WTC11 (cell line): ENCODE measurements around the gene CMPK2. TPM values are rescaled to one million over a fixed set of nuclear protein-coding genes. Genes with fewer than 3 reads are reported as not detected.

Experiments used
- ATAC-seq: fragments of 200-7000 bp; cut with Tn5 transposase; 2 replicates; pipeline ENCODE4 v1.10.0; 2021; ENCODE audit warnings: mild to moderate bottlenecking, moderate library complexity
- CTCF ChIA-PET: fragments of 300-600 bp; sonication (Branson Sonifier 250); formaldehyde crosslinking; loops from one replicate; lab custom pipeline; 2021; ENCODE audit warnings: antibody characterized with exemption; lab: Charles Lee
- POLR2A ChIA-PET: fragments of 350-600 bp; sonication (Branson Sonifier 250); formaldehyde crosslinking; loops from one replicate; lab custom pipeline; 2021; ENCODE audit warnings: antibody characterized with exemption; lab: Charles Lee
- DNase-seq: peaks from one replicate; pipeline ENCODE4 v3.0.0; 2021; ENCODE audit warnings: low spot score
- H3K27ac Mint-ChIP-seq: 2 replicates; pipeline ENCODE4 v1.8.0; 2021; ENCODE audit warnings: mixed read lengths
- H3K27me3 Mint-ChIP-seq: 2 replicates; pipeline ENCODE4 v1.8.0; 2021; ENCODE audit warnings: low read depth, mild to moderate bottlenecking, moderate library complexity, mixed read lengths
- H3K36me3 Mint-ChIP-seq: 2 replicates; pipeline ENCODE4 v1.8.0; 2021; ENCODE audit warnings: mixed read lengths
- H3K4me1 Mint-ChIP-seq: 2 replicates; pipeline ENCODE4 v1.8.0; 2022; ENCODE audit warnings: mixed read lengths
- H3K4me3 Mint-ChIP-seq: 2 replicates; pipeline ENCODE4 v1.8.0; 2021; ENCODE audit warnings: mild to moderate bottlenecking, moderate library complexity, mixed read lengths
- H3K9me3 Mint-ChIP-seq: 2 replicates; pipeline ENCODE4 v1.8.0; 2021; ENCODE audit warnings: mixed read lengths
- ATF1 ChIP-seq: sonication (generic); formaldehyde crosslinking; IDR thresholded peaks from 2 replicates; pipeline ENCODE4 v1.8.1; 2023; ENCODE audit warnings: mild to moderate bottlenecking, moderate library complexity, missing genetic modification reagents
- ATF3 ChIP-seq: sonication (generic); formaldehyde crosslinking; conservative IDR thresholded peaks from 2 replicates; pipeline ENCODE4 v1.8.1; 2022; ENCODE audit warnings: mild to moderate bottlenecking, missing genetic modification reagents
- CBFB ChIP-seq: sonication (generic); formaldehyde crosslinking; IDR thresholded peaks from 2 replicates; pipeline ENCODE4 v1.8.1; 2022; ENCODE audit warnings: mild to moderate bottlenecking, low read depth, missing genetic modification reagents
- CDX4 ChIP-seq: fragments of 250-450 bp; sonication (Bioruptor Pico); IDR thresholded peaks from 2 replicates; pipeline ENCODE4 v1.9.0; 2021; ENCODE audit warnings: moderate library complexity, mild to moderate bottlenecking, inconsistent platforms, borderline replicate concordance
- CTCF ChIP-seq: fragments of 200-600 bp; IDR thresholded peaks from 2 replicates; pipeline ENCODE4 v1.8.0; 2022; ENCODE audit warnings: antibody characterized with exemption
- FOXJ3 ChIP-seq: sonication (generic); formaldehyde crosslinking; IDR thresholded peaks from 2 replicates; pipeline ENCODE4 v1.9.0; 2021; ENCODE audit warnings: missing genetic modification reagents, mild to moderate bottlenecking, borderline replicate concordance
- FOXP1 ChIP-seq: sonication (generic); formaldehyde crosslinking; IDR thresholded peaks from 2 replicates; pipeline ENCODE4 v1.8.0; 2022; ENCODE audit warnings: missing genetic modification reagents, mild to moderate bottlenecking, moderate library complexity, borderline replicate concordance
- HMGXB4 ChIP-seq: sonication (generic); formaldehyde crosslinking; IDR thresholded peaks from 2 replicates; pipeline ENCODE4 v1.8.1; 2023; ENCODE audit warnings: mild to moderate bottlenecking, moderate library complexity, missing genetic modification reagents
- JUN ChIP-seq: sonication (generic); formaldehyde crosslinking; IDR thresholded peaks from 2 replicates; pipeline ENCODE4 v1.8.0; 2023; ENCODE audit warnings: mild to moderate bottlenecking, missing genetic modification reagents
- MAX ChIP-seq: sonication (generic); formaldehyde crosslinking; IDR thresholded peaks from 2 replicates; pipeline ENCODE4 v1.8.0; 2022; ENCODE audit warnings: mild to moderate bottlenecking, missing genetic modification reagents
- MLX ChIP-seq: sonication (generic); formaldehyde crosslinking; IDR thresholded peaks from 2 replicates; pipeline ENCODE4 v1.8.1; 2023; ENCODE audit warnings: mild to moderate bottlenecking, missing genetic modification reagents, moderate library complexity
- MYBL2 ChIP-seq: sonication (generic); formaldehyde crosslinking; IDR thresholded peaks from 2 replicates; pipeline ENCODE4 v1.8.1; 2023; ENCODE audit warnings: mild to moderate bottlenecking, moderate library complexity, missing genetic modification reagents
- OVOL2 ChIP-seq: fragments of 250-450 bp; sonication (Bioruptor Pico); IDR thresholded peaks from 2 replicates; pipeline ENCODE4 v1.9.0; 2021; ENCODE audit warnings: mild to moderate bottlenecking, borderline replicate concordance
- PREB ChIP-seq: sonication (generic); formaldehyde crosslinking; IDR thresholded peaks from 2 replicates; pipeline ENCODE4 v1.8.1; 2022; ENCODE audit warnings: mild to moderate bottlenecking, missing genetic modification reagents, moderate library complexity, borderline replicate concordance
- ZNF532 ChIP-seq: fragments of 250-450 bp; sonication (Bioruptor Pico); IDR thresholded peaks from 2 replicates; pipeline ENCODE4 v1.9.0; 2021; ENCODE audit warnings: mild to moderate bottlenecking, borderline replicate concordance
- total RNA-seq: library from RNA; stranded (reverse); gene quantifications from 3 replicates; pipeline ENCODE4 v1.2.3, GENCODE V29; 2021

The CMPK2 gene
- total RNA-seq, 1 experiment from 2014 or later, result 0.13 TPM

- DNase-seq (no peak), ATAC-seq (no peak)
- TF ChIP-seq PREB (CRISPR knock-in tag), result no peak
- TF ChIP-seq CTCF, result no peak
- no peak for TF ChIP-seq FOXP1 (CRISPR knock-in tag)
- no peak for TF ChIP-seq ZNF532 (CRISPR knock-in tag)
- TF ChIP-seq JUN (CRISPR knock-in tag), result no peak
- no peak for TF ChIP-seq MAX
- TF ChIP-seq FOXJ3 (CRISPR knock-in tag), result no peak
- H3K4me1 Mint-ChIP-seq, result no peaks in the 10 kb centered on the region
- H3K4me3 Mint-ChIP-seq, result no peak overlapping the region
- peaks cover 58% of the 10 kb centered on the region for H3K36me3 Mint-ChIP-seq
- CTCF ChIA-PET, result no interaction called here
- H3K27me3 Mint-ChIP-seq, result peaks cover 22% of the 10 kb centered on the region
- peaks cover 85% of the 10 kb centered on the region for H3K9me3 Mint-ChIP-seq
- H3K27ac Mint-ChIP-seq, result no peak overlapping the region
- POLR2A ChIA-PET, result no interaction called here
Observed at GRCh38 chr2:6822406-6822805, 43.3 kb downstream of the CMPK2 start.

GRCh38 chr2:6820903-6821584 is 44.7 kb downstream of the CMPK2 start:
- DNase-seq (no peak), ATAC-seq (no peak)
- POLR2A ChIA-PET, result no interaction called here
- Mint-ChIP-seq H3K4me3 (no peak overlapping the region), H3K36me3 (peaks cover 64% of the 10 kb centered on the region), H3K4me1 (no peaks in the 10 kb centered on the region), H3K27ac (no peak overlapping the region), H3K27me3 (peaks cover 28% of the 10 kb centered on the region), H3K9me3 (peaks cover 85% of the 10 kb centered on the region)
- CTCF ChIA-PET, result no interaction called here
- TF ChIP-seq MAX (no peak), MLX (CRISPR knock-in tag) (no peak), OVOL2 (CRISPR knock-in tag) (no peak), CBFB (CRISPR knock-in tag) (no peak), ZNF532 (CRISPR knock-in tag) (no peak), MYBL2 (CRISPR knock-in tag) (no peak), CDX4 (no peak), HMGXB4 (CRISPR knock-in tag) (no peak), ATF3 (no peak), ATF1 (CRISPR knock-in tag) (no peak)
